ENCODE results near the gene STARD9.

The STARD9 gene

GRCh38 chr15:42611532-42611931 lies 36.1 kb downstream of the STARD9 start:
- Histone ChIP-seq H3K4me2 (ENCODE audit: low read length) (no peak overlapping the region), H3K4me1 (ENCODE audit: control insufficient read depth, insufficient read depth, low read length) (no peaks in the 10 kb centered on the region), H3K9me3 (replicated peaks; ENCODE audit: low read length) (no peaks in the 10 kb centered on the region), H3K4me3 (ENCODE audit: low read length) (no peak overlapping the region), H3K36me3 (ENCODE audit: insufficient read depth, low read length) (no peaks in the 10 kb centered on the region), H3K27me3 (ENCODE audit: control insufficient read depth, insufficient read depth, low read length) (no peaks in the 10 kb centered on the region), H3K9ac (ENCODE audit: low read depth, low read length) (no peak overlapping the region)

GRCh38 chr15:42612367-42612912 lies 37.0 kb downstream of the STARD9 start:
- Histone ChIP-seq H3K36me3 (ENCODE audit: insufficient read depth, low read length) (no peaks in the 10 kb centered on the region), H3K27me3 (ENCODE audit: control insufficient read depth, insufficient read depth, low read length) (no peaks in the 10 kb centered on the region), H3K9me3 (replicated peaks; ENCODE audit: low read length) (no peaks in the 10 kb centered on the region), H3K4me2 (ENCODE audit: low read length) (no peak overlapping the region), H3K4me1 (ENCODE audit: control insufficient read depth, insufficient read depth, low read length) (no peaks in the 10 kb centered on the region), H3K4me3 (ENCODE audit: low read length) (no peak overlapping the region), H3K9ac (ENCODE audit: low read depth, low read length) (no peak overlapping the region)

- no peaks in the 10 kb centered on the region for H3K27me3 ChIP-seq (ENCODE audit: control insufficient read depth, insufficient read depth, low read length)
- H3K4me2 ChIP-seq (ENCODE audit: low read length): no peak overlapping the region
- H3K9me3 ChIP-seq (replicated peaks; ENCODE audit: low read length): no peaks in the 10 kb centered on the region
- no peaks in the 10 kb centered on the region for H3K4me1 ChIP-seq (ENCODE audit: control insufficient read depth, insufficient read depth, low read length)
- no peak overlapping the region for H3K9ac ChIP-seq (ENCODE audit: low read depth, low read length)
- no peak overlapping the region for H3K4me3 ChIP-seq (ENCODE audit: low read length)
- no peaks in the 10 kb centered on the region for H3K36me3 ChIP-seq (ENCODE audit: insufficient read depth, low read length)
These were observed 40.7 kb downstream of the STARD9 start for GRCh38 chr15:42616107-42616506.

GRCh38 chr15:42619656-42620371 lies 44.4 kb downstream of the STARD9 start:
- H3K27me3 ChIP-seq (ENCODE audit: control insufficient read depth, insufficient read depth, low read length): no peaks in the 10 kb centered on the region
- no peak overlapping the region for H3K4me2 ChIP-seq (ENCODE audit: low read length)
- no peak overlapping the region for H3K9ac ChIP-seq (ENCODE audit: low read depth, low read length)
- no peaks in the 10 kb centered on the region for H3K9me3 ChIP-seq (replicated peaks; ENCODE audit: low read length)
- no peaks in the 10 kb centered on the region for H3K4me1 ChIP-seq (ENCODE audit: control insufficient read depth, insufficient read depth, low read length)
- H3K36me3 ChIP-seq (ENCODE audit: insufficient read depth, low read length): no peaks in the 10 kb centered on the region
- no peak overlapping the region for H3K4me3 ChIP-seq (ENCODE audit: low read length)

GRCh38 chr15:42621386-42621785 lies 46.0 kb downstream of the STARD9 start:
- Histone ChIP-seq H3K4me2 (ENCODE audit: low read length) (no peak overlapping the region), H3K27me3 (ENCODE audit: control insufficient read depth, insufficient read depth, low read length) (no peaks in the 10 kb centered on the region), H3K36me3 (ENCODE audit: insufficient read depth, low read length) (no peaks in the 10 kb centered on the region), H3K9ac (ENCODE audit: low read depth, low read length) (no peak overlapping the region), H3K9me3 (replicated peaks; ENCODE audit: low read length) (no peaks in the 10 kb centered on the region), H3K4me3 (ENCODE audit: low read length) (no peak overlapping the region), H3K4me1 (ENCODE audit: control insufficient read depth, insufficient read depth, low read length) (no peaks in the 10 kb centered on the region)

- Histone ChIP-seq H3K4me1 (ENCODE audit: control insufficient read depth, insufficient read depth, low read length) (no peaks in the 10 kb centered on the region), H3K9me3 (replicated peaks; ENCODE audit: low read length) (no peaks in the 10 kb centered on the region), H3K4me3 (ENCODE audit: low read length) (no peak overlapping the region), H3K9ac (ENCODE audit: low read depth, low read length) (no peak overlapping the region), H3K36me3 (ENCODE audit: insufficient read depth, low read length) (no peaks in the 10 kb centered on the region), H3K27me3 (ENCODE audit: control insufficient read depth, insufficient read depth, low read length) (no peaks in the 10 kb centered on the region), H3K4me2 (ENCODE audit: low read length) (no peak overlapping the region)
These were observed 46.9 kb downstream of the STARD9 start for GRCh38 chr15:42621996-42622925.

GRCh38 chr15:42623951-42624350 lies 48.5 kb downstream of the STARD9 start:
- H3K9me3 ChIP-seq (replicated peaks; ENCODE audit: low read length): peaks cover 3% of the 10 kb centered on the region
- H3K4me1 ChIP-seq (ENCODE audit: control insufficient read depth, insufficient read depth, low read length): no peaks in the 10 kb centered on the region
- no peaks in the 10 kb centered on the region for H3K27me3 ChIP-seq (ENCODE audit: control insufficient read depth, insufficient read depth, low read length)
- no peak overlapping the region for H3K4me3 ChIP-seq (ENCODE audit: low read length)
- H3K4me2 ChIP-seq (ENCODE audit: low read length): no peak overlapping the region
- H3K36me3 ChIP-seq (ENCODE audit: insufficient read depth, low read length): no peaks in the 10 kb centered on the region
- H3K9ac ChIP-seq (ENCODE audit: low read depth, low read length): no peak overlapping the region

GRCh38 chr15:42627485-42627884 lies 52.1 kb downstream of the STARD9 start:
- no peaks in the 10 kb centered on the region for H3K27me3 ChIP-seq (ENCODE audit: control insufficient read depth, insufficient read depth, low read length)
- H3K9me3 ChIP-seq (replicated peaks; ENCODE audit: low read length): peaks cover 3% of the 10 kb centered on the region
- H3K4me3 ChIP-seq (ENCODE audit: low read length): no peak overlapping the region
- H3K4me2 ChIP-seq (ENCODE audit: low read length): no peak overlapping the region
- H3K4me1 ChIP-seq (ENCODE audit: control insufficient read depth, insufficient read depth, low read length): no peaks in the 10 kb centered on the region
- no peak overlapping the region for H3K9ac ChIP-seq (ENCODE audit: low read depth, low read length)
- no peaks in the 10 kb centered on the region for H3K36me3 ChIP-seq (ENCODE audit: insufficient read depth, low read length)

- Histone ChIP-seq H3K4me3 (ENCODE audit: low read length) (no peak overlapping the region), H3K27me3 (ENCODE audit: control insufficient read depth, insufficient read depth, low read length) (no peaks in the 10 kb centered on the region), H3K4me2 (ENCODE audit: low read length) (no peak overlapping the region), H3K9me3 (replicated peaks; ENCODE audit: low read length) (peaks cover 3% of the 10 kb centered on the region), H3K36me3 (ENCODE audit: insufficient read depth, low read length) (no peaks in the 10 kb centered on the region), H3K9ac (ENCODE audit: low read depth, low read length) (no peak overlapping the region), H3K4me1 (ENCODE audit: control insufficient read depth, insufficient read depth, low read length) (no peaks in the 10 kb centered on the region)
These were observed 53.4 kb downstream of the STARD9 start for GRCh38 chr15:42628761-42629160.

GRCh38 chr15:42632105-42632675 lies 56.8 kb downstream of the STARD9 start:
- Histone ChIP-seq H3K4me3 (ENCODE audit: low read length) (no peak overlapping the region), H3K4me1 (ENCODE audit: control insufficient read depth, insufficient read depth, low read length) (no peaks in the 10 kb centered on the region), H3K9ac (ENCODE audit: low read depth, low read length) (no peak overlapping the region), H3K4me2 (ENCODE audit: low read length) (no peak overlapping the region), H3K9me3 (replicated peaks; ENCODE audit: low read length) (peaks cover 3% of the 10 kb centered on the region), H3K36me3 (ENCODE audit: insufficient read depth, low read length) (no peaks in the 10 kb centered on the region), H3K27me3 (ENCODE audit: control insufficient read depth, insufficient read depth, low read length) (no peaks in the 10 kb centered on the region)

GRCh38 chr15:42640109-42640508 lies 64.7 kb downstream of the STARD9 start:
- no peak overlapping the region for H3K9ac ChIP-seq (ENCODE audit: low read depth, low read length)
- no peak overlapping the region for H3K4me3 ChIP-seq (ENCODE audit: low read length)
- H3K4me1 ChIP-seq (ENCODE audit: control insufficient read depth, insufficient read depth, low read length): no peaks in the 10 kb centered on the region
- H3K36me3 ChIP-seq (ENCODE audit: insufficient read depth, low read length): peaks cover 4% of the 10 kb centered on the region
- H3K27me3 ChIP-seq (ENCODE audit: control insufficient read depth, insufficient read depth, low read length): no peaks in the 10 kb centered on the region
- no peaks in the 10 kb centered on the region for H3K9me3 ChIP-seq (replicated peaks; ENCODE audit: low read length)
- H3K4me2 ChIP-seq (ENCODE audit: low read length): no peak overlapping the region

Measured in skeletal muscle satellite cell (primary cell).